Stimulated activated CD4-positive, alpha-beta T cell treated with anti-CD3 and anti-CD28 coated beads, TNF-alpha, amount 100 ng/mL, for 48 hours (primary cell): ENCODE results near the gene ZNF672.
A peak's percentile ranks its signal among the peaks of the same experiment; 100 is the strongest.

Experiments used
- DNase-seq, 3 donors: peaks; one replicate each; pipeline ENCODE4 v3.0.0-alpha.2; 2020; ENCODE audit warnings: low read depth in 3 of 3

ZNF672 gene

DNA sequence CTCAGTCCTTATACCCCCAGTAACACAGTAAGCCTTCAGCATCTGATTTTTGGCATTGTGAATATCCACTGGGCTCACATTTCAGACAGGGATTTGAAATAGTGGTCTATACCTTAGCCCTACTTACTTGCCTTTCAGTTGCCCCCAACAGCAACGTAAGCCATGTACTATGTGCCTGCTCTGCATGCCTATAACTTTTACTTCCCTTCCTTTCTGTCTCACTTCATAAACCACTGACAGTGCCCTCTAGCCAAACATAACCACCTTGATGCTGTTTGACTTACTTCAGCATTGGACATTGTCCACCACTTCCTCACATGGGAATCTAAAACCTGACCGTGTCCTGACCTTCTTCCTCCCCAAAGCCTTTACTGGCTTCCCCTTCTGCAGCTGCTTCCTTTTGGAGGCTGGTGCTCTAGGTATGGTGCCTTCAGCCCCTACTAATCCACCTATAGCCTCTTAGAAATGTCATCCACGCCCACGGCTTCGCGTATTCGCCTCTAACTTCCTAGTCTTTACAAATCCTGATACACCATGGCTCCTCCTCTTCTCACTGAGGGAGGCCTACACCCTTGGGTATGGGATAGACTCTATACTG is 3.6 kb upstream of the ZNF672 start:
- DNase-seq: no peak

- no peak for DNase-seq
Observed at GRCh38 chr1:248837045-248837780, 811 bp upstream of the ZNF672 start.

DNA sequence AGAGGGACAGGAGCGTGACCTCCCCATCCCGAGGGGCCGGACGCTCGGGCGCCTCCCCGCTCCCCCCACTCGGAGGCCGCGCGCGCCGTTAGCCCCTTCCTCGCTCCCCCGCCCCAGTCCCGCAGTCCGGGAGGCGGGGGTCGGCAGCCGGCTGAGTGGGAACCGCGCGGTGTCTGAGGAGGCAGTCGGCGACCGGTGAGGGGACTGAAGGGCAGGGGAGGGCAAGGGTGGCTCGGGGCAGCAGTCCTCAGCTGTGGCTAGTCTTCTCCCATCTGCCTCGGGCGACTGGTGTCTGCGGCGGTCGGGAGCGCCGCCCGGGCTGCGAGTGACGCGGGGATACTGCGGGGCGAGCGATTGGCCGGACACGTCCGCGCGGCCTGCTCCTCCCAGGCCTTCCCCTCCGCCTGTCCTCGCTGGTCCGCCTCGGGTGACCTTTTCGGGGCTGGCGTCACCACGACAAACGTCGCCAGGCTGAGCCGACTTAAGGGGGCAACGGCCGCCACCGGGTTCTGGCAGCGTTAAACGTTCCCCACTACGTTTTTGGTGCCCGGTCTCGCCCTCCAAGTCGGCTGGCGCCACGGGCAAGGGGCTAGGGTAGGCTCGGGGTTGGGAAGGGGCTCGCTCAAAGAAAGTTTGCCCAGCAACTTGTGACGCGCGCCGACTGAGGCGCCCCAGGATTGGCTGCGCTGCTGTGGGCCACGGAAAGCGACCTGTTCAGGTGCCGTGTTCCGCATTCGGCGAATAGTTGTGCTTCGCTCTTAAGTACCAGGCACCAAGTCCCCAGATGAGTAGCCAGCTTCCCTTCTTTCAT is 538 bp downstream of the ZNF672 start:
- peak; percentile 61 to 73 (median 73) for DNase-seq

DNA sequence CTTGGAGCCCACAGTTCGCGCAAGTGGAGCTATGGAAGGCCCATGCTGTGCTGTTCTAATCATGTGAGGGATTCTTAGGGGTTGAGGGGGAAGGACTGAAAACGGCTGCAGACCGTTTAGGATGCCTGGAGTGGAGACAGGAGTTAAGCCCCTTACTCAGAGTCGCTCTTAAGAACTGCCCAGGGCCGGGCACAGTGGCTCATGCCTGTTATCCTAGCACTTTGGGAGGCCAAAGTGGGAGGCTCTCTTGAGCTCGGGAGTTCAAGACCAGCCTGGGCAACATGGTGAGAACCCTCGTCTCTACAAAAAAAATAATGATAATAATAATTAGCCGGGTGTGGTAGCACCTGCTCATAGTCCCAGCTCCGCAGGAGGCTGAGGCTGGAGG is 1.1 kb downstream of the ZNF672 start:
- no peak for DNase-seq

GRCh38 chr1:248840946-248841345 is 2.9 kb downstream of the ZNF672 start:
- DNase-seq: no peak

- no peak for DNase-seq
Observed at GRCh38 chr1:248841702-248842395, 3.8 kb downstream of the ZNF672 start.

DNA sequence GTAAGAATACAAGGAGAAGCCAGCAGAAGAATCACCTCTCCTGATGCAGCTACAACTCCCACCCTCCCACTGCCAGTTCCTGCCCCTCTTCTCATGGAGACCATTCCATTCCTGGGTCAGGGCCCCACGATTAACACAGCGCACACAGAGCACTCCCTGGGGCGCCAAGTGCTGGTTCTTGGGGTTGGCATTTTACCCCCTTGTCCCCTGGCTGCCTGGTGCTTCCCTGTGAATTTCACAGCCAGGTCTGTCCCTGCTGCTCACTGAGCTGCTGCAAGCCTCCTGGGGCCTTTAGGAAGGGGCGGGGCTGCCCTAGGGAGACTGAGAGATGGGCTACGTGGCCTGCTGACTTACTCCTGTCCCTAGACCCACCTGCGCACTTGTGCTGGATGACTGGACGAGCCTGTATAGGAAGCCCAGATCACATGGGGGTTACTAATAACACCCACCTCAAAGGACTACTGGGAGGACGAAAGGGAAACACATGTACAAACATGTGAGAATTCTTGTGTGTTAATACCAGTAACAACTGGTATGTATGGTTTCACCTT is 4.8 kb downstream of the ZNF672 start:
- no peak for DNase-seq

- DNase-seq: no peak
Observed at GRCh38 chr1:248843687-248844086, 5.7 kb downstream of the ZNF672 start.

- DNase-seq: no peak
Observed at GRCh38 chr1:248844526-248844925, 6.5 kb downstream of the ZNF672 start.

- no peak for DNase-seq
Observed at GRCh38 chr1:248847181-248847955, 9.3 kb downstream of the ZNF672 start.

DNA sequence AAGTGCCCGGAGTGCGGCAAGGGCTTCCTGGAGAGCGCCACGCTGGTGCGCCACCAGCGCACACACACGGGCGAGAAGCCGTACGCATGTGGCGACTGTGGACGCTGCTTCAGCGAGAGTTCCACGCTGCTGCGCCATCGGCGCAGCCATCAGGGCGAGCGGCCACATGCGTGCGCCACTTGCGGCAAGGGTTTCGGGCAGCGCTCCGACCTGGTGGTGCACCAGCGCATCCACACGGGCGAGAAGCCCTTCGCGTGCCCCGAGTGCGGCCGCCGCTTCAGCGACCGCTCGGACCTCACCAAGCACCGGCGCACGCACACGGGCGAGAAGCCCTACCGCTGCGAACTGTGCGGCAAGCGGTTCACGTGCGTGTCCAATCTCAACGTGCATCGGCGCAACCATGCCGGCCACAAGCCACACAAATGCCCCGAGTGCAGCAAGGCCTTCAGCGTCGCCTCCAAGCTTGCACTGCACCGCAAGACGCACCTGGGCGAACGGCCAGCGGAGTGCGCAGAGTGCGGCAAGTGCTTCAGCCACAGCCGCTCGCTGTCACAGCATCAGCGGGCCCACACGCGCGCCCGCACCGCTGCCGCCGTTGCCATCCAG is 10.0 kb downstream of the ZNF672 start:
- no peak for DNase-seq

- no peak for DNase-seq
Observed at GRCh38 chr1:248848602-248849001, 10.6 kb downstream of the ZNF672 start.

DNA sequence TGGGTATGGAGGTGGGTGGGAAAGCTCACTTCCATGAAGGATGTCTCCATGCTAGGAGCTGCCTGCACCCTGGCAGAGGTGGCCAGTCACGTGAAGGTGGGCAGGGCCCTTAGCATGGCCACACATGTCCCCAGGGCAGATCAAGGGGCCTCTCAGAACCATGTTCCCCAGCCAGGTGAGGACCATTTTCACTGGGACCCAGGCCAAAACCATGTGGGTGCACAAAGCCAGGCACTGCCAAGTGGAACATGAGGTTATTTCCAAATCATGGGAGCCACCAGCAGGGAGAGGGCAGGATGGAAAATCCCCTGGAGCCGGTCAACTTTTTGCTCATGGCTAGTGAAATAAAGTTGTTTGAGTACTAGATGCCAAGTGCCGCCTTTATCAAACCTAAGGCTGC is 11.1 kb downstream of the ZNF672 start:
- no peak for DNase-seq

GRCh38 chr1:248849637-248850036 is 11.6 kb downstream of the ZNF672 start:
- no peak for DNase-seq

DNA sequence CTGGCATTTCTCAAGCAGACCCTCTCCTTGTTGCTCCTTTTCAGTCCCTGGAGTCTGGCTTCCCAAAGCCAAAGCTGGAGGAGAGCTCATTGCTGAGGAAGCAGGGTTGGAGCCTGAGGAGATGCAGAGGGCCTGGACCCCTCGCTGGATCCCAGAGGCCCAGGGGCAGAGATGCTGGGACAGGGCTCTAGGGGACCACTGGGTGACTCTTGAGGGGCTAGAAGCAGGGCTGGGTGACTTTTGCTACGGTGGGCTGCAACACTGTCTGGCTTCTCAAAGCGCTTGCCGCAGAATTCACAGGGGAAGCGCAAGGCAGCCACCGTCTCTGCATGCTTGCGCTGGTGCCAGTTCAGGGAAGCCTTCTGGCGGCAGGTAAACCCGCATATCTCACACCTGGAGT is 12.1 kb downstream of the ZNF672 start:
- DNase-seq: no peak

DNA sequence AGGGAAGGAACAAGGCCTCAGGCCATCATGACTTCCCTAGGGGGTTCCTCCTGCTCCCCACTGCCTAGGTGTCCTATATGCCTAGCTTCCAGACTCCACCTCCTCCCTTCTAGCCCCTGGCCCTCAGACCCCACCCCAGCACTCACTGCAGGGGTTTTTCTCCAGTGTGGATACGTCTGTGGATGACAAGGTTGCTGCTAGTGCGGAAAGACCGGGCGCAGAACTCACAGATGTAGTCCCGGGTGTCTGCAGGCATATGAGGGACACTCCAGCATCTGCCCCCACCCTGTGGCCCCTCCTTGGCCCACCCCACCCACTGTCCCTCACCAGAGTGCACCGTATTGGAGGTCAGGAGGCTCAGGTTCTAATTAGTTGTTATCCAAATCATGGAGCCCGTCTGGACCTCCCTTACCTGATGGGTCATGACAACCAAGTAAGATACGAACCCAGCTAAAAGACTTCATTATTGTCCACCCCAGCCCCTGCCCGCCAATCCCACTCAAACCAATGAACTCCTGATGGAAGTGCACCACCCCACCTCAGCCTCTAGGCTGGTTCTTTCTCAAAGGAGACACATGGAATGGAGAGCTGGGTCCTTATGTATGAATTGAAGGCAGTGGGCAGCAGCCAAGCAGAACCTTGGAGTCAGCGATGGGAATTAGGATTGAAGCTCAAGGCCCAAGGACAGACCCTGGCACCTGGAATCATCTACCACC is 12.7 kb downstream of the ZNF672 start:
- no peak for DNase-seq

DNA sequence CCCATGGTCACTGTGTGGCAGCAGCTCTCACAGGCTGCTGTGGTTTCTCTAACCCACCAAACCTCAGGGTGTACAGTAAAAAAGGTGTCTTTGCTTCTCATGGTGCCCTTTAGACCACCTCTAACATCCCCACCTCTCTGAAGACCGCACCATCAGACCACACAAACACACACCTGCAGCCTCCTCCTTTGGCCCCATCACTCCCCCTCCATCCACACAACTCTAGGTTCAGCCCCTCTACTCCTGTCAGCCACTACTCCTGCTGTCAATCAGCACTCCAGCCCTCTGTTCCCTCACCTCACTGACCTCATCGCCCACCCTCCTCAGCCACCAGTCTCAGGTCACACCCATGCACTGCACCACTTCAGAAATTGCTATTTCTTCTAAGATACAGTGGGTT is 13.4 kb downstream of the ZNF672 start:
- DNase-seq: no peak

DNA sequence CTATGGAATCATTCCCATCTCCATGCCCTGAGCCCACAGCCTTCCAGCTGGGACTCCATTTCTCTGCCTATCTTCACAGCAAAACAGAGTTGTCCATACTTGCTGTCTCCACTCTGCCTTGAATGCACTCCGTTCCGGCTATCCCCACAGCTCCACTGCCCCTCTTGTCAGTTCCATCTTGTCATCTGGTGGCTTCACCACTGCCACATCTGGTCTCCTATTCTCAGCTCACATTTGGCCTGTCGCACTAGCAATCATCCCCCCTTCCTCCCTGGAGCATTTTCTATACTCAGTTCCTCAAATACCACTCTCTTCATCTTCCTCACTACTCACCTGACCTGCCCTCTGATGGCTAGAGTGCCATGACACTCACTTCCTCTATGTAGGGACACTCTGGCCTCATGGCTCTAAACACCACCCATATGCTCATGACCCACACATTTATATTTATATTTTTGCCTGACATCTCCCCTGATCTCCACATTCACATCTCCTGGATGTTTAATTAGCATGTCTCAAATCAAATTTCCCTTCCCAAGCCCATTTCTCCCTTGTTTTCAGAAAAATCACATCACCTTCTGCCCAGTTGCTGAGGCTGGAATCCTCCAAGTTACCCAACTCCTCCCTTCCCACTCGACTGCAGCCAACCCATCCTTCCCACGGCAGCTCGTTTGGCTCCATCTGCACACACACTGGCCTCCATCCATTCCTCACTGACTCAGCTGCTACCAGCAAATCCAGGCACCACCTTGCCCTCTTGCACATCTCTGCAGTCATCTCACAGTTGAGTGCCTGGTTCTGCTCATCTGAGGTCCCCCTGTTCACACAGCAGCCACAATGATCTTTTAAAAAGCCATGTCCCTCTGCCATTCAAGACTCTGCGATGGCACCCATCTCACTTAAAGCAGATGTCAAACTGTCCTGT is 14.7 kb downstream of the ZNF672 start:
- no peak for DNase-seq
